Lower leg skin (tissue), 4 donors: ENCODE results near the gene C2orf72. TPM values are rescaled to one million over a fixed set of nuclear protein-coding genes. Genes with fewer than 3 reads are reported as not detected.

Experiments used
- DNase-seq, 2 donors: peaks; one replicate each; pipeline ENCODE4 v3.0.0-alpha.2; 2019; ENCODE audit warnings: low spot score in 2 of 2
- H3K4me3 ChIP-seq: fragments of 200-600 bp; sonication (generic); 2 replicates; pipeline ENCODE4 v1.5.1; 2017; ENCODE audit warnings: mild to moderate bottlenecking, low read depth; ENCODE audit not compliant: poor library complexity, severe bottlenecking
- CTCF ChIP-seq, 3 donors: fragments of 450-650 bp; IDR thresholded peaks; one replicate each; pipeline ENCODE4 v1.5.1; 2016; ENCODE audit warnings: antibody characterized with exemption in 3 of 3, mild to moderate bottlenecking in 3 of 3, moderate library complexity in 2 of 3
- POLR2A ChIP-seq, 2 donors: fragments of 450-650 bp; IDR thresholded peaks; one replicate each; pipeline ENCODE4 v1.6.1; 2016 to 2017; ENCODE audit warnings: antibody characterized with exemption in 2 of 2, mild to moderate bottlenecking in 1 of 2, moderate library complexity in 1 of 2
- WGBS, 2 donors: methylation state at CpG; one replicate each; pipeline ENCODE4 v1.1.5; 2018; 5-methylcytosine and 5-hydroxymethylcytosine counted together
- intact Hi-C: fragments of 100-400 bp; cut with DNase I; formaldehyde crosslinking; loops from one replicate; pipeline ENCODE4 v1.15.0; 2023; ENCODE audit warnings: low total_unique reads
- total RNA-seq, 4 donors: library from RNA; depleted of rRNA; stranded (reverse); fragments of >200 nt; gene quantifications; one replicate each; pipeline ENCODE4 v1.1.0, GENCODE V29; 2016

C2orf72 gene
- total RNA-seq, 4 donors from 2014 or later: 0.95 to 7.3 (median 4.0) TPM

DNA sequence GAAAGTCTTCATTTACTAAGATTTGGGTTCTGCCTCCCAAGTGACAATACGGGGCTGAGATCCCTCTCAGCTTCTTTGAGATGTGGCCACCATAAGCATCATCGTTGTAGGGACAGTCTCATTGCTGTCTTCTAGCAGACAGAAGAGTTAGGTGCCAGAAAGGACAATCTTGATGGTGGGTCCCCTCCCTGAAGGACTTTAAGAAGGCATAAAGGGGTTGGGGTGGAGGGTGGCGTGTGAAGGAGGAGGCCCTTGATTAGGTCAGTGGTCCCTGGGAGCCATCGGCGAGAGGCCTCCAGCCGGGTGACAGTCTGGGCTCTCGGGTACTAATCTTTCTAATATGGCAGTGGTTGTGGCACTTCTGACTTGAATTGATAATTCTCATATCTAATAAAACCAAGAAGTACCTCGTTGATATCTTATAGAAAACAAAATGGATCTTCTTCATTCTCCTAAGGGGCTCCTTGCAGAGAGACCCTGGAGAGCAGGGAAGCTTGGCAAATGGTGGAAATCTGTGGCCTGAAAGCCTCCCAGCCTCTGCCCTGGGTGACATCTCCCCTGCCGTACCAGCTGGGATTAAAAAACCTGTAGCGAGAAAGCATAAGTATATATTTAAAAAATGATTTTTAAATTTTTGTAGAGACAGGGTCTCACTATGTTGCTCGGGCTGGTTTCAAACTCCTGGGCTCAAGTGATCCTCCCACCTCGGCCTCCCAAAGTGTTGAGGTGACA lies 12.1 kb downstream of the C2orf72 start:
- 80 to 87% methylated on average over 12 of the region's 12 CpGs for WGBS, 2 donors
- intact Hi-C loops: no loop called here

DNA sequence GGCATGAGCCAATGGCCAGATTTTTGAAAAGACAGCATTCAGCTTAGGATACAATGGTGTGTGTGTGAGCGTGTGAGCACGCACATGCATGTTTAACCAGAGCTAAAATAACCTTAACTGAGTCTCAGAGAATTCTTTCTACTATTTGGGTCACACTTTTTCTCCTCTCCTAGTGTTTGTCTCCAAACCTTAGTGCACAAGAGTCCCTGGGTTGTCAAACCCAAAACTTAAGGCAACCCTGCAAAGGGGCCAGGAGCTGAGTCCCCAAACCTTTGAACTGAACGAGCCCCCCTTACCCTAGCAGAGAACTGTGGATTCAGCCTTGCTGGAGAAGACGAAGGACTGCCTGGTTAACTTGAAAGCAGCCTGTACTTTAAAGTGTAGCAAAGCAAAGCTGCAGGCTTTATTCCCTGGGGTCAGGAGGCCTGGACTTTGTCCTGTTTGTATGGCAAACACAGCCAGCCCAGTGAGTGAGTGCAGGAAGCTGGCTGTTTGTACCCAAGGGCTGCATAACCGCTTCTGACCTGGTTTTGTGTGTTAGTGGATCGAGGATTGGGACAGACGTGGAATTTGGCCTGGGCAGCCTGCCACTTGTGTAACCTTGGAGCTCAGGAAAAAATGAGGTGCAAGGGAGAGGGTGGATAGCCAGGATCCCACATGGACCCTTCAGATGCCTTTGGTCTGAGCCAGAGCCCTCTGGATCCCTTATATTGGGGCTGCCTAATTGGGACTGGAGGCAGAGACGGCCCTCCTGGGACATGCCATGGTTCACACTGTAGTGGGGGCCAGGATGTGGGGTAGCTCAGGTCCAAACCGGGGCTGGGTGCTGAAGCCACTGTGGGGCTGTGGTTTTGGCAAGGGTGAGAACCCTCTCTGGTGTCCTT lies 12.9 kb downstream of the C2orf72 start:
- WGBS, 2 donors: 63 to 67% methylated on average over 9 of the region's 9 CpGs
- DNase-seq: no peak
- H3K4me3 ChIP-seq: no peak overlapping the region
- TF ChIP-seq POLR2A (IDR thresholded peaks at IDR 0.05) (no peak), CTCF (IDR thresholded peaks at IDR 0.05) (peak in 1 of 3 donors; percentile 87)
- intact Hi-C loops: no loop called here

More for the DNA sequence above, 12.1 kb downstream of the C2orf72 start:
- TF ChIP-seq POLR2A (IDR thresholded peaks at IDR 0.05) (no peak), CTCF (IDR thresholded peaks at IDR 0.05) (no peak)
- DNase-seq: no peak
- no peak overlapping the region for H3K4me3 ChIP-seq

- WGBS, 2 donors: 84 to 94% methylated on average over 5 of the region's 5 CpGs
- intact Hi-C loops: no loop called here
Measured at GRCh38 chr2:231051116-231051515, 13.8 kb downstream of the C2orf72 start.

DNA sequence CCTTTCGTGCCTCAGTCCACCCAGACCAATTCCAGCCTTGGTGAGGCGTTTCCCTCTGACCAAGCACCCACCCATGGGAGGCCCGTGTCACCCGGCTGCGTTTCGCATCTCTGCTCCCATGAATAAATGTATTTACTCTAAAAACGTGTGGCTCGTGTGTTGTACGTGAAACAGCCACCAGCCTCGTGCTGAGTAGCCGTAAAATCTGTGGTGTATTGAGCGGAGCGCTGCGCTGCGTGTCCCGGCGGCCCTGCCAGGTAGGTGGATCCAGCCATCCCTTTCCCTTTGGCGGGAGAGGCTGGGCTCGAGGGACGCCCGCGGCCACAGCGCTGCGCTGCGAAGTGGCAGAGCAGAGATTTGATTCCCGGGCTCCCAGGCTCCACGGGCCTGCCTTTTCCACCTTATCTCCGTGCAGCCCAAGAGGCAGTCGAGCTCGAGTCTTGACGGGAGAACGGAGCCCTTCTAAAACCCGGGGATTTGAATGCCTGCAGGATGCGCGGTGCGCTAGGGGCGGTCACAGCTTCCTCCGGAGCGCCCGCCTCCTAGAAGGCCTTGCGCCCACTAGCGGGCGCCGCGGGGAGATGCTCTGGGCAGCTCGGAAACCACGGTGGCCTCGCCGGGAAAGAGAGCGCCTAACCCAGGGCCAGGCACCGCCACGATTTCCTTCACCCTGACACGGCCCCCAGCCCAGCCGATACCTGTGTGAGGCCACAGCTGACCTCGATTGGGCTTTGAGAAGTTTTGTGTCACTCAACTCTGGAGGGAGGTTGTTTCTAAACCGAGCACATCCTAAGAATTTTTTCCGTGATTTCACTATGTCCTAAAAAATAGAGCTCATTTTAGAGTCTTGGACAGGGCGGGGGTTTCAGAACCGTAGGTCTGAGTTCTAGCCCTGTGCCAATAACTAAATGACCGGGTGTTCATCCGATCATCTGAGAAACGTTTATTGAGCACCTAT lies 15.4 kb downstream of the C2orf72 start:
- TF ChIP-seq POLR2A (IDR thresholded peaks at IDR 0.05) (no peak), CTCF (IDR thresholded peaks at IDR 0.05) (peak in 1 of 3 donors; percentile 81)
- peak; percentile 51 to 95 for DNase-seq
- intact Hi-C loops: no loop called here

More at GRCh38 chr2:231051116-231051515, 13.8 kb downstream of the C2orf72 start:
- no peak overlapping the region for H3K4me3 ChIP-seq
- no peak for DNase-seq
- TF ChIP-seq POLR2A (IDR thresholded peaks at IDR 0.05) (no peak), CTCF (IDR thresholded peaks at IDR 0.05) (no peak)

DNA sequence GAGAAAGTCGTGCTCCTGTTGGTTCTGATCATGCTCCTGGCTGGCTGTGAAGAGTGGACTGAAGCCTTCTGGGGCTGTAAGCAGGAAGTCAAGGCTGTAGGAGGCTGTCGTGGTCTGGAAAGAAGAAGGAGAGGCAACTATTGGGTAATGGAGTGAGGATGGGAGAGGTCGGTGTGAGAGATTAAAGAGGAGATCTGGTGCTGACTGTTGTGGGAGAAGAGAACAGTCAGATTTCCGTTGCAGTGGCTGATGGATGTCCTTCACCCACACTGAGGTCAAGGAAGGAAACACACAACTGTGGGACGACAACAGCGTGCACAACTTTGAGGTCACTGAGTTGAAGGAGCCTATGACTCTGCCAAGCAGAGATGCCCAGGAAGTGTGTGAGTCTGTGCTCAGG lies 16.5 kb downstream of the C2orf72 start:
- intact Hi-C loops: no loop called here
- H3K4me3 ChIP-seq: no peak overlapping the region
- TF ChIP-seq POLR2A (IDR thresholded peaks at IDR 0.05): no peak
- TF ChIP-seq CTCF (IDR thresholded peaks at IDR 0.05): no peak
- no peak for DNase-seq
- 71 to 83% methylated on average over 6 of the region's 6 CpGs for WGBS, 2 donors

More for the DNA sequence above, 15.4 kb downstream of the C2orf72 start:
- peak overlapping the region; percentile 24 for H3K4me3 ChIP-seq
- 8 to 19% methylated on average over 22 to 52 of the region's 62 CpGs for WGBS, 2 donors
